ENCODE data around the gene PIGC.

PIGC gene

GRCh38 chr1:172453153-172453545 is 9.3 kb upstream of the PIGC start:
- Histone ChIP-seq H3K27ac (no peak overlapping the region), H3K4me2 (no peak overlapping the region), H3K4me3 (no peak overlapping the region), H3K36me3 (no peaks in the 10 kb centered on the region), H3K4me1 (peaks cover 9% of the 10 kb centered on the region; the same call in 1 of the 2 replicates), H3K9me3 (no peaks in the 10 kb centered on the region), H3K9ac (no peak overlapping the region), H3K27me3 (no peaks in the 10 kb centered on the region), H4K20me1 (no peaks in the 10 kb centered on the region)
- no peak for TF ChIP-seq Cebpa-rat (IDR thresholded peaks at IDR 0.05)

GRCh38 chr1:172452536-172453152 is 8.8 kb upstream of the PIGC start:
- peaks cover 9% of the 10 kb centered on the region; the same call in 1 of the 2 replicates for H3K4me1 ChIP-seq

GRCh38 chr1:172451002-172451443 is 7.2 kb upstream of the PIGC start:
- H3K4me3 ChIP-seq: no peak overlapping the region
- H3K27ac ChIP-seq: no peak overlapping the region
- no peaks in the 10 kb centered on the region for H3K9me3 ChIP-seq
- no peak overlapping the region for H3K4me2 ChIP-seq
- no peaks in the 10 kb centered on the region for H3K36me3 ChIP-seq
- H4K20me1 ChIP-seq: no peaks in the 10 kb centered on the region
- no peak overlapping the region for H3K9ac ChIP-seq
- H3K4me1 ChIP-seq: peaks cover 9% of the 10 kb centered on the region; the same call in 1 of the 2 replicates
- no peak for TF ChIP-seq Cebpa-rat (IDR thresholded peaks at IDR 0.05)
- no peaks in the 10 kb centered on the region for H3K27me3 ChIP-seq

More at GRCh38 chr1:172452536-172453152, 8.8 kb upstream of the PIGC start:
- Histone ChIP-seq H4K20me1 (no peaks in the 10 kb centered on the region), H3K4me2 (no peak overlapping the region), H3K4me3 (no peak overlapping the region), H3K27ac (no peak overlapping the region), H3K27me3 (no peaks in the 10 kb centered on the region), H3K9ac (no peak overlapping the region), H3K9me3 (no peaks in the 10 kb centered on the region), H3K36me3 (no peaks in the 10 kb centered on the region)
- no peak for TF ChIP-seq Cebpa-rat (IDR thresholded peaks at IDR 0.05)

GRCh38 chr1:172450524-172450885 is 6.6 kb upstream of the PIGC start:
- Histone ChIP-seq H4K20me1 (no peaks in the 10 kb centered on the region), H3K27me3 (no peaks in the 10 kb centered on the region), H3K4me3 (no peak overlapping the region), H3K4me2 (no peak overlapping the region), H3K9me3 (no peaks in the 10 kb centered on the region), H3K36me3 (no peaks in the 10 kb centered on the region), H3K4me1 (peaks cover 9% of the 10 kb centered on the region; the same call in 1 of the 2 replicates), H3K27ac (no peak overlapping the region), H3K9ac (no peak overlapping the region)
- TF ChIP-seq Cebpa-rat (IDR thresholded peaks at IDR 0.05): no peak

GRCh38 chr1:172449585-172450523 is 6.0 kb upstream of the PIGC start:
- no peak overlapping the region for H3K4me2 ChIP-seq

GRCh38 chr1:172448995-172449584 is 5.2 kb upstream of the PIGC start:
- Histone ChIP-seq H3K27ac (no peak overlapping the region), H3K36me3 (no peaks in the 10 kb centered on the region), H3K4me3 (no peak overlapping the region), H3K4me1 (peaks cover 9% of the 10 kb centered on the region; the same call in 1 of the 2 replicates), H3K27me3 (no peaks in the 10 kb centered on the region), H4K20me1 (no peaks in the 10 kb centered on the region), H3K9ac (no peak overlapping the region), H3K9me3 (no peaks in the 10 kb centered on the region), H3K4me2 (no peak overlapping the region)
- TF ChIP-seq Cebpa-rat (IDR thresholded peaks at IDR 0.05): no peak

More at GRCh38 chr1:172449585-172450523, 6.0 kb upstream of the PIGC start:
- Histone ChIP-seq H3K9me3 (no peaks in the 10 kb centered on the region), H3K9ac (no peak overlapping the region), H3K27ac (no peak overlapping the region), H3K36me3 (no peaks in the 10 kb centered on the region), H3K4me3 (no peak overlapping the region), H3K27me3 (no peaks in the 10 kb centered on the region), H3K4me1 (peaks cover 9% of the 10 kb centered on the region; the same call in 1 of the 2 replicates), H4K20me1 (no peaks in the 10 kb centered on the region)
- no peak for TF ChIP-seq Cebpa-rat (IDR thresholded peaks at IDR 0.05)

DNA sequence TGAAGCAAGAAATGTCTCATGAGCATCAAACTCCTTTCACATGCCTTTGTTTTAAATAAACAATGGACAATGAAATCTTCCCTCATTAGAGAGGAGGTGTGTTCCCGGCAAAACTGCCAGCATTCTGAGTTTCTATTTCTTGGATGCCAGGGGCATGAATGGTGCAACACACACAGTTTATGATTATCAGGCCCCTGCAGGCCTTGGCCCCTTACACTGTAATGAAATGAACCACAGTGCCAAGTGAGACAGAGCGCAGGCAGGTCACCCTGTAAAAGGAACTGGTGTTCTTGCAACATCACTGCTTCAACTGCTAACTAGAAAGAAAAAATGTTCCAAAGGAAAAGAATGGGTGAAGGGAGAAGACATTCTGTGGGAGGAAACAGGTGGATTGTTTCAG is 3.8 kb upstream of the PIGC start:
- TF ChIP-seq Cebpa-rat (IDR thresholded peaks at IDR 0.05): no peak
- Histone ChIP-seq H3K9me3 (no peaks in the 10 kb centered on the region), H3K4me1 (peaks cover 15% of the 10 kb centered on the region), H3K4me2 (no peak overlapping the region), H3K4me3 (no peak overlapping the region), H4K20me1 (no peaks in the 10 kb centered on the region), H3K9ac (no peak overlapping the region), H3K27me3 (no peaks in the 10 kb centered on the region), H3K27ac (no peak overlapping the region), H3K36me3 (peaks cover under 1% of the 10 kb centered on the region; the same call in 1 of the 2 replicates)

DNA sequence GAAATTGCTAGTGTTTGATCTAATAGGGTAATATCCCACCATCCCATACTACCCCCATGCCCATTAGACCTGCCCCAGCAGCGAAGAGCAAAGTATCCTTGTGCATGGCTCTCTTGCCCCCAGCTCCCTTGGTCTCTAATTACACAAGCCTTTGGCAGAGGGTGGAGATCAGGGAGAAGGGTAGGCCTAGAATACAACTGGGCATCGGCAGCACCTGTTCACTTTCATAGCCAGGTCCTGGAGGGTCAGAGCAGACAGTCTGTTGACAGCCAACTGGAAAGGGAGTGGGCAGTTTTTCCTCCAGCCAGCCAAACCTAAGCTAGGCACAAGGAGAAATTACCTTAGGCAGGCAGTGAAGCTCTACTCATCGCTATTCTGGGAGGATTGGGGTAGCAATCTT is 2.7 kb upstream of the PIGC start:
- TF ChIP-seq Cebpa-rat (IDR thresholded peaks at IDR 0.05): no peak
- Histone ChIP-seq H3K4me2 (no peak overlapping the region), H3K4me3 (no peak overlapping the region), H3K9ac (no peak overlapping the region), H3K36me3 (peaks cover 11% of the 10 kb centered on the region), H3K27ac (no peak overlapping the region), H3K27me3 (no peaks in the 10 kb centered on the region), H3K9me3 (no peaks in the 10 kb centered on the region), H3K4me1 (peaks cover 26% of the 10 kb centered on the region), H4K20me1 (no peaks in the 10 kb centered on the region)

DNA sequence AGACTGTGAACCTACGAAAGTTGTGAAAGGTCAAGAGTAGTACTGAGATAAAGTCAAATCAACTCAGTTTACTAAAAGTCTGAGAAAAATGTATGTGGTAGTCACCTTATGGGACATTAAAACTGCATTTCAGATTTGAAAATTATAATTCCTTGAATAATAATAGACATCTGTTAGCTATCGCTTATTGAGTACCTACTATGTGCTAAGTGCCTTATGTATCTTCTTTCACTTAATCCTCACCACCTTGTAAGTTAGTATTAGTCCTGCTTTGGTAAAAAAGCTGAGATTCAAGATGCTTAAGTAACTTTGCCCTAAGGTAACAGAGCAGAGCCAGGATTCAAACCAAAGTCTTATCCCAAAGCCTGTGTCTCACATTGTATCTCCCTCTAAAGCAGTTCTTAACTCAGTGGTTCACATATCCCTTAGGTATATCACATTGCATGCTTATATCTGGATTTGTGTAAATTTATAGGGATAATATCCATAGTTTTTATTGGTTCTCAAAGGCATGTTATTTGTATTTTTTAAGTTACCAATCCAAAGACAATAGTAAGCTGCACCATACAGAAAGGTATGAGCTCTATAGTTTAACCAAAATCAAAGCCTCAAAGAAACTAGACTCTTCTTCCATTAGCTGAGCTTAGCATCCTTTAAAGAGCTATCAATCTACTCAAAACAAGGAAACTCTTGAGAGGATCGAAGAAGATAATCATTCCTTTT is 865 bp downstream of the PIGC start:
- Histone ChIP-seq H3K4me2 (peak overlapping the region; percentile 87), H3K4me3 (peak overlapping the region; percentile 93)

More for the DNA sequence above, 865 bp downstream of the PIGC start:
- H3K27me3 ChIP-seq: no peaks in the 10 kb centered on the region
- H3K36me3 ChIP-seq: peaks cover 33% of the 10 kb centered on the region
- H3K9ac ChIP-seq: peak overlapping the region; percentile 96
- H4K20me1 ChIP-seq: 0 out of 2 replicates have a peak, but pooled peaks cover 9% of the 10 kb centered on the region
- H3K9me3 ChIP-seq: peaks cover 5% of the 10 kb centered on the region
- H3K27ac ChIP-seq: peak overlapping the region; percentile 95
- peaks cover 18% of the 10 kb centered on the region for H3K4me1 ChIP-seq
- no peak for TF ChIP-seq Cebpa-rat (IDR thresholded peaks at IDR 0.05)
